Measurements from ENCODE around the gene IER3.
A peak's percentile ranks its signal among the peaks of the same experiment; 100 is the strongest.
"Not testable (repeated sequence)": the region's sequence is repeated elsewhere in the genome, so short reads cannot be mapped to it uniquely, and the experiment has no call there.

IER3 gene

DNA sequence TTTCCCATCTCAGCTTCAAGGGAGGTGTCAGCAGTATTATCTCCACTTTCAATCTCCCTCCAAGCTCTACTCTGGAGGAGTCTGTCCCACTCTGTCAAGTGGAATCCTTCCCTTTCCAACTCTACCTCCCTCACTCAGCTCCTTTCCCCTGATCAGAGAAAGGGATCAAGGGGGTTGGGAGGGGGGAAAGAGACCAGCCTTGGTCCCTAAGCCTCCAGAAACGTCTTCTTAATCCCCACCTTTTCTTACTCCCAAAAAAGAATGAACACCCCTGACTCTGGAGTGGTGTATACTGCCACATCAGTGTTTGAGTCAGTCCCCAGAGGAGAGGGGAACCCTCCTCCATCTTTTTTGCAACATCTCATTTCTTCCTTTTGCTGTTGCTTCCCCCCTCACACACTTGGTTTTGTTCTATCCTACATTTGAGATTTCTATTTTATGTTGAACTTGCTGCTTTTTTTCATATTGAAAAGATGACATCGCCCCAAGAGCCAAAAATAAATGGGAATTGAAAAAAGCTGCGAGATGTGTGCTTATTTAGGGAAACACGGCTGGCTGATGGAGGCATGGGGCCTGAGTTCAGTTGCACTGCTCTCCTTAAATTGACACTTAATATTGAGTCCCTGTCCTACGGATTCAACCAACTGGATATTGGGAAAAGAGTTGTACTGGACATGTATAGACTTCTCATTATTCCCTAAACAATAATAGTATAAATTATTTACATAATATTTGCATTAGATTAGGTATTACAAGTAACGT lies 19.3 kb downstream of the IER3 start (continued):
- TF ChIP-seq, protein P1, sequence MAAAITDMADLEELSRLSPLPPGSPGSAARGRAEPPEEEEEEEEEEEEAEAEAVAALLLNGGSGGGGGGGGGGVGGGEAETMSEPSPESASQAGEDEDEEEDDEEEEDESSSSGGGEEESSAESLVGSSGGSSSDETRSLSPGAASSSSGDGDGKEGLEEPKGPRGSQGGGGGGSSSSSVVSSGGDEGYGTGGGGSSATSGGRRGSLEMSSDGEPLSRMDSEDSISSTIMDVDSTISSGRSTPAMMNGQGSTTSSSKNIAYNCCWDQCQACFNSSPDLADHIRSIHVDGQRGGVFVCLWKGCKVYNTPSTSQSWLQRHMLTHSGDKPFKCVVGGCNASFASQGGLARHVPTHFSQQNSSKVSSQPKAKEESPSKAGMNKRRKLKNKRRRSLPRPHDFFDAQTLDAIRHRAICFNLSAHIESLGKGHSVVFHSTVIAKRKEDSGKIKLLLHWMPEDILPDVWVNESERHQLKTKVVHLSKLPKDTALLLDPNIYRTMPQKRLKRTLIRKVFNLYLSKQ (tag by site-specific recombination; IDR thresholded peaks at IDR 0.05; ENCODE audit: borderline replicate concordance), result no peak
- TF ChIP-seq FEZF1 (tag by site-specific recombination; IDR thresholded peaks at IDR 0.05) (no peak), WT1 (tag by site-specific recombination; IDR thresholded peaks at IDR 0.05) (0 out of 2 replicates have a peak, but pooled peaks have one; percentile 31), KLF8 (tag by site-specific recombination; IDR thresholded peaks at IDR 0.05) (no peak), ZBTB21 (tag by site-specific recombination; IDR thresholded peaks at IDR 0.05) (no peak), ZNF341 (tag by site-specific recombination; IDR thresholded peaks at IDR 0.05; ENCODE audit: low read depth) (no peak), ZNF621 (tag by site-specific recombination; IDR thresholded peaks at IDR 0.05) (no peak)
- TF ChIP-seq, protein P2, sequence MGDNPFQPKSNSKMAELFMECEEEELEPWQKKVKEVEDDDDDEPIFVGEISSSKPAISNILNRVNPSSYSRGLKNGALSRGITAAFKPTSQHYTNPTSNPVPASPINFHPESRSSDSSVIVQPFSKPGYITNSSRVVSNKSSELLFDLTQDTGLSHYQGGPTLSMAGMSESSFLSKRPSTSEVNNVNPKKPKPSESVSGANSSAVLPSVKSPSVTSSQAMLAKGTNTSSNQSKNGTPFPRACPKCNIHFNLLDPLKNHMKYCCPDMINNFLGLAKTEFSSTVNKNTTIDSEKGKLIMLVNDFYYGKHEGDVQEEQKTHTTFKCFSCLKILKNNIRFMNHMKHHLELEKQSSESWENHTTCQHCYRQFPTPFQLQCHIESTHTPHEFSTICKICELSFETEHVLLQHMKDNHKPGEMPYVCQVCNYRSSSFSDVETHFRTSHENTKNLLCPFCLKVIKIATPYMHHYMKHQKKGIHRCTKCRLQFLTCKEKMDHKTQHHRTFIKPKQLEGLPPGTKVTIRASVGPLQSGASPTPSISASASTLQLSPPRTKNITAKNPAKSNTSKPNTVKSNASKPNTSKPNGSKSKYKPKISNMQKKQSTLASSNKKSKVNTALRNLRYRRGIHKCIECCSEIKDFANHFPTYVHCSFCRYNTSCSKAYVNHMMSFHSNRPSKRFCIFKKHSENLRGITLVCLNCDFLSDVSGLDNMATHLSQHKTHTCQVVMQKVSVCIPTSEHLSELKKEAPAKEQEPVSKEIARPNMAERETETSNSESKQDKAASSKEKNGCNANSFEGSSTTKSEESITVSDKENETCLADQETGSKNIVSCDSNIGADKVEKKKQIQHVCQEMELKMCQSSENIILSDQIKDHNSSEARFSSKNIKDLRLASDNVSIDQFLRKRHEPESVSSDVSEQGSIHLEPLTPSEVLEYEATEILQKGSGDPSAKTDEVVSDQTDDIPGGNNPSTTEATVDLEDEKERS (tag by site-specific recombination; IDR thresholded peaks at IDR 0.05), result no peak
- TF ChIP-seq, protein P3, sequence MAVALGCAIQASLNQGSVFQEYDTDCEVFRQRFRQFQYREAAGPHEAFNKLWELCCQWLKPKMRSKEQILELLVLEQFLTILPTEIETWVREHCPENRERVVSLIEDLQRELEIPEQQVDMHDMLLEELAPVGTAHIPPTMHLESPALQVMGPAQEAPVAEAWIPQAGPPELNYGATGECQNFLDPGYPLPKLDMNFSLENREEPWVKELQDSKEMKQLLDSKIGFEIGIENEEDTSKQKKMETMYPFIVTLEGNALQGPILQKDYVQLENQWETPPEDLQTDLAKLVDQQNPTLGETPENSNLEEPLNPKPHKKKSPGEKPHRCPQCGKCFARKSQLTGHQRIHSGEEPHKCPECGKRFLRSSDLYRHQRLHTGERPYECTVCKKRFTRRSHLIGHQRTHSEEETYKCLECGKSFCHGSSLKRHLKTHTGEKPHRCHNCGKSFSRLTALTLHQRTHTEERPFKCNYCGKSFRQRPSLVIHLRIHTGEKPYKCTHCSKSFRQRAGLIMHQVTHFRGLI (tag by site-specific recombination; IDR thresholded peaks at IDR 0.05), result peak; percentile 35; the same call in 1 of the 2 replicates

DNA sequence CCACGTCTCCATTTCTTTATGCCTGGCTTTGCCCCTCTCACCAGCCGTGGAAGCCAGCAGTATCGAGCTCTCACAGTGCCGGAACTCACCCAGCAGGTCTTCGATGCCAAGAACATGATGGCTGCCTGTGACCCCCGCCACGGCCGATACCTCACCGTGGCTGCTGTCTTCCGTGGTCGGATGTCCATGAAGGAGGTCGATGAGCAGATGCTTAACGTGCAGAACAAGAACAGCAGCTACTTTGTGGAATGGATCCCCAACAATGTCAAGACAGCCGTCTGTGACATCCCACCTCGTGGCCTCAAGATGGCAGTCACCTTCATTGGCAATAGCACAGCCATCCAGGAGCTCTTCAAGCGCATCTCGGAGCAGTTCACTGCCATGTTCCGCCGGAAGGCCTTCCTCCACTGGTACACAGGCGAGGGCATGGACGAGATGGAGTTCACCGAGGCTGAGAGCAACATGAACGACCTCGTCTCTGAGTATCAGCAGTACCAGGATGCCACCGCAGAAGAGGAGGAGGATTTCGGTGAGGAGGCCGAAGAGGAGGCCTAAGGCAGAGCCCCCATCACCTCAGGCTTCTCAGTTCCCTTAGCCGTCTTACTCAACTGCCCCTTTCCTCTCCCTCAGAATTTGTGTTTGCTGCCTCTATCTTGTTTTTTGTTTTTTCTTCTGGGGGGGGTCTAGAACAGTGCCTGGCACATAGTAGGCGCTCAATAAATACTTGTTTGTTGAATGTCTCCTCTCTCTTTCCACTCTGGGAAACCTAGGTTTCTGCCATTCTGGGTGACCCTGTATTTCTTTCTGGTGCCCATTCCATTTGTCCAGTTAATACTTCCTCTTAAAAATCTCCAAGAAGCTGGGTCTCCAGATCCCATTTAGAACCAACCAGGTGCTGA lies 20.3 kb downstream of the IER3 start:
- peak overlapping the region; percentile 46 for H3K27ac ChIP-seq (ENCODE audit: extremely low read depth, low read depth, low read length)
- H3K4me1 ChIP-seq (ENCODE audit: control insufficient read depth, insufficient read depth, low read length); H3K4me3 ChIP-seq (ENCODE audit: low read depth, low read length); H3K9me3 ChIP-seq (ENCODE audit: control insufficient read depth, insufficient read depth, low read depth, low read length): not testable (repeated sequence)
- POLR2A ChIA-PET, result interaction anchor here (0.8 to 10.1 kb wide), 8 partner anchors 19 to 224 kb away, joined by 3 to 235 read pairs (median 6); partner anchors contain the start of genes DHX16, IER3 and NRM
- H3K36me3 ChIP-seq (ENCODE audit: control insufficient read depth in 2 of 2, insufficient read depth in 1 of 2, low read length in 2 of 2), result peaks cover 15 to 61% of the 10 kb centered on the region in 2 experiments
- TF ChIP-seq ZNF600 (tag by site-specific recombination; IDR thresholded peaks at IDR 0.05) (peak; percentile 50; the same call in 1 of the 2 replicates), ZNF664 (tag by site-specific recombination; IDR thresholded peaks at IDR 0.05) (peak; percentile 64)
- TF ChIP-seq, protein P4, sequence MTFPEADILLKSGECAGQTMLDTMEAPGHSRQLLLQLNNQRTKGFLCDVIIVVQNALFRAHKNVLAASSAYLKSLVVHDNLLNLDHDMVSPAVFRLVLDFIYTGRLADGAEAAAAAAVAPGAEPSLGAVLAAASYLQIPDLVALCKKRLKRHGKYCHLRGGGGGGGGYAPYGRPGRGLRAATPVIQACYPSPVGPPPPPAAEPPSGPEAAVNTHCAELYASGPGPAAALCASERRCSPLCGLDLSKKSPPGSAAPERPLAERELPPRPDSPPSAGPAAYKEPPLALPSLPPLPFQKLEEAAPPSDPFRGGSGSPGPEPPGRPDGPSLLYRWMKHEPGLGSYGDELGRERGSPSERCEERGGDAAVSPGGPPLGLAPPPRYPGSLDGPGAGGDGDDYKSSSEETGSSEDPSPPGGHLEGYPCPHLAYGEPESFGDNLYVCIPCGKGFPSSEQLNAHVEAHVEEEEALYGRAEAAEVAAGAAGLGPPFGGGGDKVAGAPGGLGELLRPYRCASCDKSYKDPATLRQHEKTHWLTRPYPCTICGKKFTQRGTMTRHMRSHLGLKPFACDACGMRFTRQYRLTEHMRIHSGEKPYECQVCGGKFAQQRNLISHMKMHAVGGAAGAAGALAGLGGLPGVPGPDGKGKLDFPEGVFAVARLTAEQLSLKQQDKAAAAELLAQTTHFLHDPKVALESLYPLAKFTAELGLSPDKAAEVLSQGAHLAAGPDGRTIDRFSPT (tag by site-specific recombination; IDR thresholded peaks at IDR 0.05), result 0 out of 2 replicates have a peak, but pooled peaks have one; percentile 1
- TF ChIP-seq, protein P5, sequence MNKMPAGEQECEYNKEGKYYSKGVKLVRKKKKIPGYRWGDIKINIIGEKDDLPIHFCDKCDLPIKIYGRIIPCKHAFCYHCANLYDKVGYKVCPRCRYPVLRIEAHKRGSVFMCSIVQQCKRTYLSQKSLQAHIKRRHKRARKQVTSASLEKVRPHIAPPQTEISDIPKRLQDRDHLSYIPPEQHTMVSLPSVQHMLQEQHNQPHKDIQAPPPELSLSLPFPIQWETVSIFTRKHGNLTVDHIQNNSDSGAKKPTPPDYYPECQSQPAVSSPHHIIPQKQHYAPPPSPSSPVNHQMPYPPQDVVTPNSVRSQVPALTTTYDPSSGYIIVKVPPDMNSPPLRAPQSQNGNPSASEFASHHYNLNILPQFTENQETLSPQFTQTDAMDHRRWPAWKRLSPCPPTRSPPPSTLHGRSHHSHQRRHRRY (tag by site-specific recombination; IDR thresholded peaks at IDR 0.05), result 0 out of 2 replicates have a peak, but pooled peaks have one; percentile 25
- CTCF ChIA-PET, result interaction anchor here (0.6 to 18.7 kb wide), 16 partner anchors 8 to 124 kb away, joined by 3 to 692 read pairs (median 5); partner anchors contain the start of gene DHX16
